ENCODE results near the gene ASB5. TPM values are rescaled to one million over a fixed set of nuclear protein-coding genes. Genes with fewer than 3 reads are reported as not detected.

ASB5 gene
- total RNA-seq, 1 donor from 2014 or later = not detected

GRCh38 chr4:176256921-176257320 is 12.1 kb downstream of the ASB5 start:
- no peaks in the 10 kb centered on the region for H3K9me3 Mint-ChIP-seq (ENCODE audit: unreplicated experiment)
- H3K4me3 Mint-ChIP-seq (ENCODE audit: unreplicated experiment) = no peak overlapping the region
- H3K27ac Mint-ChIP-seq (ENCODE audit: unreplicated experiment) = no peak overlapping the region
- H3K4me1 Mint-ChIP-seq (ENCODE audit: low read depth, unreplicated experiment) = no peaks in the 10 kb centered on the region
- no peak for DNase-seq
- H3K27me3 Mint-ChIP-seq (ENCODE audit: unreplicated experiment) = peaks cover 1% of the 10 kb centered on the region
- H3K36me3 Mint-ChIP-seq (ENCODE audit: unreplicated experiment) = no peaks in the 10 kb centered on the region
- TF ChIP-seq CTCF (IDR thresholded peaks at IDR 0.05; ENCODE audit: partially characterized antibody, unreplicated experiment) = no peak

- TF ChIP-seq CTCF (IDR thresholded peaks at IDR 0.05; ENCODE audit: partially characterized antibody, unreplicated experiment) = no peak
- Mint-ChIP-seq H3K9me3 (ENCODE audit: unreplicated experiment) (no peaks in the 10 kb centered on the region), H3K27me3 (ENCODE audit: unreplicated experiment) (no peaks in the 10 kb centered on the region), H3K4me3 (ENCODE audit: unreplicated experiment) (no peak overlapping the region), H3K4me1 (ENCODE audit: low read depth, unreplicated experiment) (no peaks in the 10 kb centered on the region), H3K27ac (ENCODE audit: unreplicated experiment) (no peak overlapping the region), H3K36me3 (ENCODE audit: unreplicated experiment) (no peaks in the 10 kb centered on the region)
- DNase-seq = no peak
Measured at GRCh38 chr4:176242764-176243347, 26.2 kb downstream of the ASB5 start.

- Mint-ChIP-seq H3K4me3 (ENCODE audit: unreplicated experiment) (no peak overlapping the region), H3K4me1 (ENCODE audit: low read depth, unreplicated experiment) (no peaks in the 10 kb centered on the region), H3K27me3 (ENCODE audit: unreplicated experiment) (no peaks in the 10 kb centered on the region), H3K36me3 (ENCODE audit: unreplicated experiment) (no peaks in the 10 kb centered on the region), H3K9me3 (ENCODE audit: unreplicated experiment) (no peaks in the 10 kb centered on the region), H3K27ac (ENCODE audit: unreplicated experiment) (no peak overlapping the region)
- no peak for DNase-seq
- no peak for TF ChIP-seq CTCF (IDR thresholded peaks at IDR 0.05; ENCODE audit: partially characterized antibody, unreplicated experiment)
Measured at GRCh38 chr4:176241703-176242102, 27.3 kb downstream of the ASB5 start.

- Mint-ChIP-seq H3K36me3 (ENCODE audit: unreplicated experiment) (no peaks in the 10 kb centered on the region), H3K4me3 (ENCODE audit: unreplicated experiment) (no peak overlapping the region), H3K9me3 (ENCODE audit: unreplicated experiment) (no peaks in the 10 kb centered on the region), H3K4me1 (ENCODE audit: low read depth, unreplicated experiment) (no peaks in the 10 kb centered on the region), H3K27me3 (ENCODE audit: unreplicated experiment) (no peaks in the 10 kb centered on the region), H3K27ac (ENCODE audit: unreplicated experiment) (no peak overlapping the region)
- DNase-seq = no peak
- no peak for TF ChIP-seq CTCF (IDR thresholded peaks at IDR 0.05; ENCODE audit: partially characterized antibody, unreplicated experiment)
Measured at GRCh38 chr4:176238826-176239225, 30.2 kb downstream of the ASB5 start.

GRCh38 chr4:176238157-176238610 is 30.8 kb downstream of the ASB5 start:
- Mint-ChIP-seq H3K27me3 (ENCODE audit: unreplicated experiment) (no peaks in the 10 kb centered on the region), H3K9me3 (ENCODE audit: unreplicated experiment) (no peaks in the 10 kb centered on the region), H3K4me1 (ENCODE audit: low read depth, unreplicated experiment) (no peaks in the 10 kb centered on the region), H3K4me3 (ENCODE audit: unreplicated experiment) (no peak overlapping the region), H3K27ac (ENCODE audit: unreplicated experiment) (no peak overlapping the region), H3K36me3 (ENCODE audit: unreplicated experiment) (no peaks in the 10 kb centered on the region)
- no peak for TF ChIP-seq CTCF (IDR thresholded peaks at IDR 0.05; ENCODE audit: partially characterized antibody, unreplicated experiment)
- no peak for DNase-seq

All from glutamatergic neuron (in vitro differentiated cells).